AG04450 (cell line): ENCODE measurements around the gene UBE2R2. TPM values are rescaled to one million over a fixed set of nuclear protein-coding genes. Genes with fewer than 3 reads are reported as not detected.
A peak's percentile ranks its signal among the peaks of the same experiment; 100 is the strongest.

Experiments
- CTCF ChIA-PET: fragments of 300-600, 350-600 bp; formaldehyde crosslinking; extraction: SDS; loops from one replicate; lab custom pipeline; 2022; ENCODE audit warnings: antibody characterized with exemption, inconsistent platforms; lab: Charles Lee
- POLR2A ChIA-PET: fragments of 350-600 bp; formaldehyde crosslinking; extraction: SDS; loops from one replicate; lab custom pipeline; 2021; ENCODE audit warnings: antibody characterized with exemption, inconsistent platforms; lab: Yijun Ruan, JAX
- DNase-seq: peaks from one replicate; pipeline ENCODE4 v3.0.0-alpha.2; 2011; ENCODE audit warnings: low read depth, low spot score
- H3K27ac ChIP-seq: one replicate; pipeline ENCODE4 v1.5.1; 2012; ENCODE audit warnings: low read depth, low read length, control low read depth
- H3K27me3 ChIP-seq: one replicate; pipeline ENCODE4 v1.6.0; 2012; ENCODE audit warnings: low read length; ENCODE audit not compliant: control insufficient read depth, insufficient read depth
- H3K4me3 ChIP-seq: 2 replicates; pipeline ENCODE4 v1.5.1; 2011; ENCODE audit warnings: mild to moderate bottlenecking, low read depth, low read length, control low read depth
- H3K9me3 ChIP-seq: 2 replicates; pipeline ENCODE4 v1.5.1; 2012; ENCODE audit warnings: low read length; ENCODE audit not compliant: control insufficient read depth, insufficient read depth
- CTCF ChIP-seq: IDR thresholded peaks from 2 replicates; pipeline ENCODE4 v1.5.1; 2011; ENCODE audit warnings: low read depth, low read length, control low read depth, inconsistent platforms
- polyA plus RNA-seq: library from polyadenylated mRNA; depleted of rRNA; stranded (reverse); fragments of >200 nt; gene quantifications from 2 replicates; pipeline ENCODE4 v1.2.3, GENCODE V29; 2011

The UBE2R2 gene
- polyA plus RNA-seq, 1 experiment, result 42.2 TPM

- Histone ChIP-seq H3K27me3 (no peaks in the 10 kb centered on the region), H3K9me3 (no peaks in the 10 kb centered on the region), H3K4me3 (no peak overlapping the region), H3K27ac (no peak overlapping the region)
- TF ChIP-seq CTCF, result no peak
- ChIA-PET POLR2A (interaction anchor here (0.6 kb wide), 1 partner anchor 19 kb away, joined by 5 read pairs; no protein-coding TSS in a partner anchor), CTCF (interaction anchor here (0.6 to 1.5 kb wide), 2 partner anchors 39 to 1326 kb away, joined by 3 to 10 read pairs; partner anchors contain the start of gene RIGI)
- DNase-seq, result no peak
These were observed 35.4 kb downstream of the UBE2R2 start for GRCh38 chr9:33852216-33852826.

- no peak for TF ChIP-seq CTCF
- ChIA-PET POLR2A (interaction anchor here (0.6 kb wide), 1 partner anchor 35 kb away, joined by 4 read pairs; no protein-coding TSS in a partner anchor), CTCF (interaction anchor here (0.6 to 1.6 kb wide), 2 partner anchors 43 to 165 kb away, joined by 4 to 10 read pairs; no protein-coding TSS in a partner anchor)
- H3K27me3 ChIP-seq, result no peaks in the 10 kb centered on the region
- no peaks in the 10 kb centered on the region for H3K9me3 ChIP-seq
- H3K4me3 ChIP-seq, result no peak overlapping the region
- no peak for DNase-seq
- H3K27ac ChIP-seq, result no peak overlapping the region
These were observed 39.3 kb downstream of the UBE2R2 start for GRCh38 chr9:33856247-33856646.

- CTCF ChIA-PET, result interaction anchor here (0.8 to 1.7 kb wide), 2 partner anchors 45 to 80 kb away, joined by 3 to 6 read pairs; no protein-coding TSS in a partner anchor
- no peak for DNase-seq
- no peaks in the 10 kb centered on the region for H3K9me3 ChIP-seq
- no peaks in the 10 kb centered on the region for H3K27me3 ChIP-seq
- TF ChIP-seq CTCF, result no peak
- H3K4me3 ChIP-seq, result no peak overlapping the region
- H3K27ac ChIP-seq, result no peak overlapping the region
- POLR2A ChIA-PET, result no interaction called here
These were observed 41.5 kb downstream of the UBE2R2 start for GRCh38 chr9:33858423-33858822.

GRCh38 chr9:33860200-33860871 is 43.4 kb downstream of the UBE2R2 start:
- H3K27ac ChIP-seq, result no peak overlapping the region
- ChIA-PET CTCF (no interaction called here), POLR2A (interaction anchor here (0.6 to 0.7 kb wide), 2 partner anchors 8 to 81 kb away, joined by 4 to 9 read pairs; no protein-coding TSS in a partner anchor)
- 0 out of 2 replicates have a peak, but pooled peaks have one; percentile 18 for TF ChIP-seq CTCF
- H3K4me3 ChIP-seq, result no peak overlapping the region
- H3K9me3 ChIP-seq, result no peaks in the 10 kb centered on the region
- no peaks in the 10 kb centered on the region for H3K27me3 ChIP-seq
- no peak for DNase-seq
